SK-N-SH (cell line): ENCODE measurements around the gene EGFLAM.

Experiments used
- MXI1 ChIP-seq: IDR thresholded peaks from 2 replicates; pipeline ENCODE4 v1.6.1; 2012; ENCODE audit warnings: mild to moderate bottlenecking, low read depth, low read length, improper control_type of control experiment
- NFIC ChIP-seq: IDR thresholded peaks from 2 replicates; pipeline ENCODE4 v1.4.0; 2012; ENCODE audit warnings: borderline replicate concordance
- POLR2AphosphoS5 ChIP-seq: IDR thresholded peaks from 2 replicates; pipeline ENCODE4 v1.6.1; 2012; ENCODE audit warnings: low read depth, low read length
- RAD21 ChIP-seq: IDR thresholded peaks from 2 replicates; pipeline ENCODE4 v1.6.1; 2012; ENCODE audit warnings: mild to moderate bottlenecking, low read length
- RXRA ChIP-seq: IDR thresholded peaks from 2 replicates; pipeline ENCODE4 v1.4.0; 2012; ENCODE audit warnings: low read depth, mild to moderate bottlenecking, borderline replicate concordance
- SMC3 ChIP-seq: IDR thresholded peaks from 2 replicates; pipeline ENCODE4 v1.6.1; 2012; ENCODE audit warnings: low read depth, low read length, improper control_type of control experiment
- TCF12 ChIP-seq: IDR thresholded peaks from 2 replicates; pipeline ENCODE4 v1.4.0; 2012
- TF ChIP-seq, protein P1 (sequence below): fragments of 200-600 bp; sonication (generic); IDR thresholded peaks from 2 replicates; pipeline ENCODE4 v1.6.1; 2017; ENCODE audit warnings: antibody characterized with exemption, mild to moderate bottlenecking, moderate library complexity
- TF ChIP-seq, protein P2 (sequence below): IDR thresholded peaks from 2 replicates; pipeline ENCODE4; 2012
- TF ChIP-seq, protein P3 (sequence below): IDR thresholded peaks from 2 replicates; pipeline ENCODE4 v1.4.0; 2012; ENCODE audit warnings: low read depth
- TF ChIP-seq, protein P4 (sequence below): fragments of 150-350 bp; IDR thresholded peaks from 2 replicates; pipeline ENCODE4 v1.6.1; 2017; ENCODE audit warnings: antibody characterized with exemption, low read length, low read depth, borderline replicate concordance

DNA sequence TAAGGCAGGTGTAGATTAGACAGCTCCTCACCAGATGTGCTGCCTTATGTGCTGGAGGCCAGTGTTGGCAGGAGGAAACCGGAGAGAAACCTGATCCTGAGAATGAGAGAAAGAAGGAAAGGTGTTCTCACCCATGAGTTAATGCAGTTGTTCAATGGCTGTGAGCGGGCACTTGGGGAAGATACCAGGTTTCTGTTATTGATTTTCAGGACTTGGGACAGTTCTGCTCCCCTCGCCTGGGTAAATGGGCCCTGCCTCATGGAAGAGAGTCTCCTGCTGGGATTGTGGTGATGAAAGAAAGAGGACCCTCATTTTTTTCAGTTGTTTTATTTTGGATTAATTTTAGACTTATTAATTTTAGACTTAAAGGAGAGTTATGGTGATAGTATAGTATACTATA, 59.5 kb downstream of the EGFLAM start:
- TF ChIP-seq, protein P1, sequence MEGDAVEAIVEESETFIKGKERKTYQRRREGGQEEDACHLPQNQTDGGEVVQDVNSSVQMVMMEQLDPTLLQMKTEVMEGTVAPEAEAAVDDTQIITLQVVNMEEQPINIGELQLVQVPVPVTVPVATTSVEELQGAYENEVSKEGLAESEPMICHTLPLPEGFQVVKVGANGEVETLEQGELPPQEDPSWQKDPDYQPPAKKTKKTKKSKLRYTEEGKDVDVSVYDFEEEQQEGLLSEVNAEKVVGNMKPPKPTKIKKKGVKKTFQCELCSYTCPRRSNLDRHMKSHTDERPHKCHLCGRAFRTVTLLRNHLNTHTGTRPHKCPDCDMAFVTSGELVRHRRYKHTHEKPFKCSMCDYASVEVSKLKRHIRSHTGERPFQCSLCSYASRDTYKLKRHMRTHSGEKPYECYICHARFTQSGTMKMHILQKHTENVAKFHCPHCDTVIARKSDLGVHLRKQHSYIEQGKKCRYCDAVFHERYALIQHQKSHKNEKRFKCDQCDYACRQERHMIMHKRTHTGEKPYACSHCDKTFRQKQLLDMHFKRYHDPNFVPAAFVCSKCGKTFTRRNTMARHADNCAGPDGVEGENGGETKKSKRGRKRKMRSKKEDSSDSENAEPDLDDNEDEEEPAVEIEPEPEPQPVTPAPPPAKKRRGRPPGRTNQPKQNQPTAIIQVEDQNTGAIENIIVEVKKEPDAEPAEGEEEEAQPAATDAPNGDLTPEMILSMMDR, result no peak
- TF ChIP-seq RXRA (no peak), SMC3 (no peak), NFIC (no peak), TCF12 (no peak), POLR2AphosphoS5 (no peak), RAD21 (no peak), MXI1 (no peak)
- TF ChIP-seq, protein P2, sequence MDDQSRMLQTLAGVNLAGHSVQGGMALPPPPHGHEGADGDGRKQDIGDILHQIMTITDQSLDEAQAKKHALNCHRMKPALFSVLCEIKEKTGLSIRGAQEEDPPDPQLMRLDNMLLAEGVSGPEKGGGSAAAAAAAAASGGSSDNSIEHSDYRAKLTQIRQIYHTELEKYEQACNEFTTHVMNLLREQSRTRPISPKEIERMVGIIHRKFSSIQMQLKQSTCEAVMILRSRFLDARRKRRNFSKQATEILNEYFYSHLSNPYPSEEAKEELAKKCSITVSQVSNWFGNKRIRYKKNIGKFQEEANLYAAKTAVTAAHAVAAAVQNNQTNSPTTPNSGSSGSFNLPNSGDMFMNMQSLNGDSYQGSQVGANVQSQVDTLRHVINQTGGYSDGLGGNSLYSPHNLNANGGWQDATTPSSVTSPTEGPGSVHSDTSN, result no peak
- TF ChIP-seq, protein P3, sequence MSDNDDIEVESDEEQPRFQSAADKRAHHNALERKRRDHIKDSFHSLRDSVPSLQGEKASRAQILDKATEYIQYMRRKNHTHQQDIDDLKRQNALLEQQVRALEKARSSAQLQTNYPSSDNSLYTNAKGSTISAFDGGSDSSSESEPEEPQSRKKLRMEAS, result no peak
- TF ChIP-seq, protein P4, sequence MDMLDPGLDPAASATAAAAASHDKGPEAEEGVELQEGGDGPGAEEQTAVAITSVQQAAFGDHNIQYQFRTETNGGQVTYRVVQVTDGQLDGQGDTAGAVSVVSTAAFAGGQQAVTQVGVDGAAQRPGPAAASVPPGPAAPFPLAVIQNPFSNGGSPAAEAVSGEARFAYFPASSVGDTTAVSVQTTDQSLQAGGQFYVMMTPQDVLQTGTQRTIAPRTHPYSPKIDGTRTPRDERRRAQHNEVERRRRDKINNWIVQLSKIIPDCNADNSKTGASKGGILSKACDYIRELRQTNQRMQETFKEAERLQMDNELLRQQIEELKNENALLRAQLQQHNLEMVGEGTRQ, result no peak
